PFSK-1 (cell line): Measurements from ENCODE around the gene STAT1.

Experiments used
- FOXP2 ChIP-seq: optimal IDR thresholded peaks from 2 replicates; pipeline ENCODE3; 2011; ENCODE audit warnings: borderline replicate concordance, control low read depth, inconsistent platforms; ENCODE audit not compliant: insufficient read depth; ENCODE audit errors: extremely low read length, extremely low read depth
- POLR2AphosphoS5 ChIP-seq: IDR thresholded peaks from 2 replicates; pipeline ENCODE4 v1.6.1; 2012; ENCODE audit warnings: low read depth, mild to moderate bottlenecking, control low read depth, low read length, moderate library complexity
- SIN3A ChIP-seq: IDR thresholded peaks from 2 replicates; pipeline ENCODE4 v1.6.1; 2012; ENCODE audit warnings: mild to moderate bottlenecking, low read length, moderate library complexity, borderline replicate concordance; ENCODE audit not compliant: insufficient read depth
- TAF1 ChIP-seq: IDR thresholded peaks from 2 replicates; pipeline ENCODE4 v1.6.1; 2012; ENCODE audit warnings: low read length, control low read depth, borderline replicate concordance; ENCODE audit not compliant: insufficient read depth
- TF ChIP-seq, protein P1 (sequence below), 2 experiments: IDR thresholded peaks; 2 replicates each; pipeline versions ENCODE4 v1.6.1 to v1.8.0; 2011 to 2012; ENCODE audit warnings: low read depth in 2 of 2, low read length in 2 of 2, control low read depth in 1 of 2, inconsistent platforms in 1 of 2, mild to moderate bottlenecking in 1 of 2, moderate library complexity in 1 of 2; ENCODE audit not compliant: insufficient read depth in 1 of 2

STAT1 gene

GRCh38 chr2:191018048-191018447 lies 4.1 kb upstream of the STAT1 start:
- TF ChIP-seq, protein P1, sequence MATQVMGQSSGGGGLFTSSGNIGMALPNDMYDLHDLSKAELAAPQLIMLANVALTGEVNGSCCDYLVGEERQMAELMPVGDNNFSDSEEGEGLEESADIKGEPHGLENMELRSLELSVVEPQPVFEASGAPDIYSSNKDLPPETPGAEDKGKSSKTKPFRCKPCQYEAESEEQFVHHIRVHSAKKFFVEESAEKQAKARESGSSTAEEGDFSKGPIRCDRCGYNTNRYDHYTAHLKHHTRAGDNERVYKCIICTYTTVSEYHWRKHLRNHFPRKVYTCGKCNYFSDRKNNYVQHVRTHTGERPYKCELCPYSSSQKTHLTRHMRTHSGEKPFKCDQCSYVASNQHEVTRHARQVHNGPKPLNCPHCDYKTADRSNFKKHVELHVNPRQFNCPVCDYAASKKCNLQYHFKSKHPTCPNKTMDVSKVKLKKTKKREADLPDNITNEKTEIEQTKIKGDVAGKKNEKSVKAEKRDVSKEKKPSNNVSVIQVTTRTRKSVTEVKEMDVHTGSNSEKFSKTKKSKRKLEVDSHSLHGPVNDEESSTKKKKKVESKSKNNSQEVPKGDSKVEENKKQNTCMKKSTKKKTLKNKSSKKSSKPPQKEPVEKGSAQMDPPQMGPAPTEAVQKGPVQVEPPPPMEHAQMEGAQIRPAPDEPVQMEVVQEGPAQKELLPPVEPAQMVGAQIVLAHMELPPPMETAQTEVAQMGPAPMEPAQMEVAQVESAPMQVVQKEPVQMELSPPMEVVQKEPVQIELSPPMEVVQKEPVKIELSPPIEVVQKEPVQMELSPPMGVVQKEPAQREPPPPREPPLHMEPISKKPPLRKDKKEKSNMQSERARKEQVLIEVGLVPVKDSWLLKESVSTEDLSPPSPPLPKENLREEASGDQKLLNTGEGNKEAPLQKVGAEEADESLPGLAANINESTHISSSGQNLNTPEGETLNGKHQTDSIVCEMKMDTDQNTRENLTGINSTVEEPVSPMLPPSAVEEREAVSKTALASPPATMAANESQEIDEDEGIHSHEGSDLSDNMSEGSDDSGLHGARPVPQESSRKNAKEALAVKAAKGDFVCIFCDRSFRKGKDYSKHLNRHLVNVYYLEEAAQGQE (IDR thresholded peaks at IDR 0.05; ENCODE audit: insufficient read depth in 1 of 2, low read depth in 2 of 2, low read length in 2 of 2) = no peak
- no peak for TF ChIP-seq POLR2AphosphoS5
- TF ChIP-seq FOXP2 = no peak

DNA sequence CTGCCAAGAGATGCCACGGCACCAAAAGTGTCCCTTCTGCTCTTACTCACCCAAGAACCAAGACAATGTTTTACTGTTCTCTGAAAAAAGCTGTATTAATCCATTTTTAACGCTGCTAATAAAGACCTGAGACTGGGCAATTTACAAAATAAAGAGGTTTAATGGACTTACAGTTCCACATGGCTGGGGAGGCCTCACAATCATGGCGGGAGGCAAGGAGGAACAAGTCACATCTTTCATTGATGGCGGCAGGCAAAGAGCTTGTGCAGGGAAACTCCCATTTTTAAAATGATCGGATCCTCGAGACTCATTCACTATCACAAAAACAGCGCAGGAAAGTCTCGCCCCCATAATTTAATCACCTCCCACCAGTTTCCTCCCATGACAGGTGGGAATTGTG lies 1.9 kb upstream of the STAT1 start:
- TF ChIP-seq, protein P1 (IDR thresholded peaks at IDR 0.05; ENCODE audit: insufficient read depth in 1 of 2, low read depth in 2 of 2, low read length in 2 of 2) = no peak
- TF ChIP-seq SIN3A (no peak), FOXP2 (no peak), POLR2AphosphoS5 (no peak), TAF1 (no peak)

GRCh38 chr2:191015239-191015638 lies 1.3 kb upstream of the STAT1 start:
- TF ChIP-seq TAF1 = no peak
- TF ChIP-seq FOXP2 = no peak
- no peak for TF ChIP-seq POLR2AphosphoS5
- TF ChIP-seq, protein P1 (IDR thresholded peaks at IDR 0.05; ENCODE audit: insufficient read depth in 1 of 2, low read depth in 2 of 2, low read length in 2 of 2) = no peak
- no peak for TF ChIP-seq SIN3A

GRCh38 chr2:191014653-191015020 lies 666 bp upstream of the STAT1 start:
- TF ChIP-seq POLR2AphosphoS5 (no peak), SIN3A (no peak), FOXP2 (no peak), TAF1 (no peak)
- TF ChIP-seq, protein P1 (IDR thresholded peaks at IDR 0.05; ENCODE audit: insufficient read depth in 1 of 2, low read depth in 2 of 2, low read length in 2 of 2) = no peak

GRCh38 chr2:191013682-191013931 lies 364 bp downstream of the STAT1 start:
- TF ChIP-seq POLR2AphosphoS5 = no peak
- TF ChIP-seq, protein P1 (IDR thresholded peaks at IDR 0.05; ENCODE audit: insufficient read depth in 1 of 2, low read depth in 2 of 2, low read length in 2 of 2) = no peak
- TF ChIP-seq FOXP2 = no peak
- no peak for TF ChIP-seq TAF1
- no peak; the same call in 1 of the 2 replicates for TF ChIP-seq SIN3A
